Brain microvascular endothelial cell (primary cell): ENCODE measurements around the gene TTC34.

Experiments
- DNase-seq: peaks from one replicate; pipeline ENCODE4 v3.0.0-alpha.2; 2020
- H3K27ac ChIP-seq: fragments of 250-450 bp; sonication (Bioruptor Pico); 2 replicates; pipeline ENCODE4 v1.5.1; 2020; ENCODE audit warnings: mild to moderate bottlenecking, moderate library complexity
- H3K27me3 ChIP-seq: fragments of 250-450 bp; sonication (Bioruptor Pico); replicated peaks from 2 replicates; pipeline ENCODE4 v1.5.1; 2020; ENCODE audit warnings: mild to moderate bottlenecking
- H3K36me3 ChIP-seq: fragments of 250-450 bp; sonication (Bioruptor Pico); replicated peaks from 2 replicates; pipeline ENCODE4 v1.5.1; 2020; ENCODE audit warnings: mild to moderate bottlenecking
- H3K4me3 ChIP-seq: 2 replicates; pipeline ENCODE4 v1.5.1; 2011; ENCODE audit warnings: low read depth, mild to moderate bottlenecking, control low read depth, low read length, moderate library complexity
- CTCF ChIP-seq: IDR thresholded peaks from 2 replicates; pipeline ENCODE4 v1.5.1; 2011; ENCODE audit warnings: low read depth, mild to moderate bottlenecking, moderate library complexity, low read length, control low read depth, inconsistent platforms; ENCODE audit errors: missing control alignments
- in situ Hi-C: cut with HindIII; loops from 2 replicates; pipeline ENCODE4 v1.10.0; 2017; ENCODE audit warnings: low sequenced_read_pairs, low pct_ligation_motif_present

TTC34 gene

GRCh38 chr1:2639203-2639602 is 162.3 kb downstream of the TTC34 start:
- H3K36me3 ChIP-seq = no peaks in the 10 kb centered on the region
- TF ChIP-seq CTCF = no peak
- H3K27me3 ChIP-seq = no peaks in the 10 kb centered on the region
- in situ Hi-C loops = no loop called here
- DNase-seq = no peak
- H3K4me3 ChIP-seq = no peak overlapping the region
- H3K27ac ChIP-seq = no peak overlapping the region

GRCh38 chr1:2638466-2639115 is 162.9 kb downstream of the TTC34 start:
- no peak overlapping the region for H3K4me3 ChIP-seq
- no peaks in the 10 kb centered on the region for H3K27me3 ChIP-seq

DNA sequence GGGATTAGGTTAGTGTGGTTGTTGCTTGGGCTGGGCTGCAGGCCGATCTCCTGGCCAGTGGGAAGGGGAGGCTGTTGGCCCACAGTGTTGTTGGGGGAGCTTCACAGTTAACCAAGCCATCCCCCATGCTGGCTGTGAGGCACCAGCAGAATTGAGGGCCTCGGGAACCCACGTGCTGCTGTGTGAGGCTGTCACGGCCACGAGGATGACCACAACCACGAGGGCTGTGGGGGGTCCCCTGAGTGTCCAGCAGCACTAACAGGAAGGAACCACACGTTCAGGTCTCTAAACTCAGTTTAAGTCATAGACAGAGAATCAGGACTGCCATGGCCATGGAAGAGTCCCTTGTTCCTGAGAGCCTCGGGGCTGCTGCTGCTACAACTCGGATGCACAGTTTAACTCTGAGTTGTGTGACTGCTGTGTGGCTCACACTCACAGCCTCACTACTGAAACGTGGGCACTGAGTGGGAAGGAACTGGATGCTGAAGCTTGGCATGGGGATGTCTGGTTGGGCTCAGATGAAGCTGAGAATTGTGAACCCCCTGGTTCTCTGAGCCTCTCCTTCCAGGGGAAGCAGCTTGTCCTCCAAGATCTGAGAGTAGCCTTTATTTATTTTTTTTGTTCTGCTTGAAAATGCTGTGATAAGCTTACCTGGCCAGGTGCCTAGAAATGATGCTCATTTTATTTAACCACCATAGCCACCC is 163.9 kb downstream of the TTC34 start:
- H3K27me3 ChIP-seq = no peaks in the 10 kb centered on the region
- in situ Hi-C loops = no loop called here
- H3K27ac ChIP-seq = no peak overlapping the region
- H3K36me3 ChIP-seq = no peaks in the 10 kb centered on the region
- TF ChIP-seq CTCF = no peak
- H3K4me3 ChIP-seq = no peak overlapping the region
- no peak for DNase-seq

More at GRCh38 chr1:2638466-2639115, 162.9 kb downstream of the TTC34 start:
- Histone ChIP-seq H3K27ac (no peak overlapping the region), H3K36me3 (no peaks in the 10 kb centered on the region)
- in situ Hi-C loops = no loop called here
- DNase-seq = no peak
- TF ChIP-seq CTCF = no peak

- H3K36me3 ChIP-seq = no peaks in the 10 kb centered on the region
- H3K4me3 ChIP-seq = no peak overlapping the region
- H3K27me3 ChIP-seq = no peaks in the 10 kb centered on the region
- TF ChIP-seq CTCF = no peak
- no peak overlapping the region for H3K27ac ChIP-seq
- in situ Hi-C loops = no loop called here
- DNase-seq = no peak
Observed at GRCh38 chr1:2636733-2637132, 164.8 kb downstream of the TTC34 start.

DNA sequence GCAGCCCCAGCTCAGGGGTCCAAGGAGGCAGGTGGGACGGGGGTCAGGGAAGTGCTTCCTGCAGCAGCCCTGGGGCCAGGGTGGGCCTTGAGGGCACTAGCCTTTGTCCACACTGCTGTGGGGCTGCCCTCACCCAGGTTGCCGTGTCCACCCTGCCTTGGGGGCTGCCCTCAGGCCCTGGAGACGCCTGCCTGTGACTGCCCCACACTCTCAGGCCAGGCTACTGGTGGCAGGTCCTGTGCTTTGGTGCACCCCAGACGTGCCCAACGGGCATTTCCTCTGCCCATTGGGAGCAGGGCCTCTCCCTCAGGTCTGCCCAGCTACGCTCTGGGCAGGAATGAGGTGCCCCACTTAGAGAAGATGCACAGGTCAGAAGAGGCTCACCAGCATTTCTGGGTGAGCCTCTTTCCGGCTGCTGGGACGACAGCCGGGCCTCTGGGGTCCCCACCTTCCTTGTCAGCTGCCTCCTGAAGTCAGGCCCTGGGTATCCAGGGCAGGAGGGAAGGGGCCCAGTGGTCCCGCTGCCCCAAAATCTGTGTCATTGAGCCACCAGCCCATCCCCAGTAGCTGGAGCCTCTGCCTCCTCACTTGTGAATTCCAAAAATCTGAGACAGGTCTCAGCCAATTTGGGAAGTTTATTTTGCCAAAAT is 166.0 kb downstream of the TTC34 start:
- no peaks in the 10 kb centered on the region for H3K27me3 ChIP-seq
- in situ Hi-C loops = no loop called here
- no peak overlapping the region for H3K27ac ChIP-seq
- no peak overlapping the region for H3K4me3 ChIP-seq
- DNase-seq = no peak
- H3K36me3 ChIP-seq = no peaks in the 10 kb centered on the region
- TF ChIP-seq CTCF = no peak
